Measurements from ENCODE around the gene SDC1. TPM values are rescaled to one million over a fixed set of nuclear protein-coding genes. Genes with fewer than 3 reads are reported as not detected.

The SDC1 gene
- total and polyA plus RNA-seq, 2 of the 8 experiments (the other 6 are each of a cell fraction or from before 2014, with no cell fraction given): 45.3 to 73.3 TPM

- Histone ChIP-seq H3K4me2 (ENCODE audit: insufficient read depth in 1 of 2, low read depth in 2 of 2, low read length in 2 of 2) (peak overlapping the region in 1 of 2 experiments; percentile 10; a peak in 1 of 4 replicates), H4K5ac (ENCODE audit: insufficient read length, low read depth, low read length) (no peak overlapping the region), H4K8ac (ENCODE audit: extremely low read depth, insufficient read depth, low read length) (no peak overlapping the region), H3K27me3 (replicated peaks in 1 of 4; ENCODE audit: control insufficient read depth in 3 of 4, extremely low read depth in 1 of 4, insufficient read depth in 3 of 4, low read length in 3 of 4) (no peaks in the 10 kb centered on the region; a peak in 1 of 7 replicates), H2BK5ac (ENCODE audit: low read depth, low read length) (peak overlapping the region; percentile 60), H3K4ac (replicated peaks; ENCODE audit: insufficient read length, low read depth, low read length) (peak overlapping the region; percentile 98), H3K9me3 (ENCODE audit: insufficient read depth in 2 of 2, low read depth in 1 of 2, low read length in 1 of 2) (no peaks in the 10 kb centered on the region), H3K18ac (ENCODE audit: extremely low read depth, low read length) (0 out of 2 replicates have a peak overlapping the region, but pooled peaks have one; percentile 26), H2BK12ac (ENCODE audit: low read depth, low read length) (peak overlapping the region; percentile 98; the same call in 1 of the 2 replicates), H2BK120ac (replicated peaks; ENCODE audit: low read depth, low read length) (peak overlapping the region; percentile 84), H3K23ac (ENCODE audit: insufficient read length) (no peak overlapping the region), H2AFZ (ENCODE audit: low read length) (no peak overlapping the region), H3K79me1 (ENCODE audit: low read depth, low read length) (peaks cover 6% of the 10 kb centered on the region; the same call in 1 of the 2 replicates), H2BK15ac (ENCODE audit: low read length) (peak overlapping the region; percentile 73), H3K56ac (replicated peaks; ENCODE audit: insufficient read length, low read depth, low read length) (peak overlapping the region; percentile 100), H4K20me1 (replicated peaks in 1 of 2; ENCODE audit: control insufficient read depth in 1 of 2, insufficient read depth in 2 of 2, low read length in 2 of 2) (peaks cover 0 to 15% of the 10 kb centered on the region in 2 experiments), H3K14ac (ENCODE audit: insufficient read length) (no peak overlapping the region), H3K79me2 (ENCODE audit: control insufficient read depth in 1 of 2, insufficient read depth in 2 of 2, low read length in 2 of 2) (no peaks in the 10 kb centered on the region; a peak in 1 of 4 replicates), H3K4me3 (ENCODE audit: extremely low read depth in 1 of 4, insufficient read depth in 2 of 4, low read depth in 3 of 4, low read length in 4 of 4) (no peak overlapping the region), H3K4me1 (replicated peaks in 1 of 4; ENCODE audit: control insufficient read depth in 3 of 4, insufficient read depth in 4 of 4, low read length in 3 of 4) (peaks cover 0 to 19% (median 10%) of the 10 kb centered on the region in 4 experiments; a peak in 5 of 7 replicates), H3K27ac (ENCODE audit: low read depth, low read length) (no peak overlapping the region), H2AK5ac (ENCODE audit: low read depth, low read length) (peak overlapping the region; percentile 99), H3K9ac (replicated peaks in 1 of 4; ENCODE audit: extremely low read depth in 1 of 4, low read depth in 3 of 4, low read length in 3 of 4) (peak overlapping the region in 1 of 4 experiments; percentile 34; a peak in 2 of 7 replicates), H3K36me3 (ENCODE audit: control insufficient read depth in 2 of 4, insufficient read depth in 4 of 4, low read length in 3 of 4) (no peaks in the 10 kb centered on the region; a peak in 1 of 8 replicates), H2BK20ac (ENCODE audit: low read length) (peak overlapping the region; percentile 68), H3K23me2 (ENCODE audit: low read depth, low read length) (peaks cover 17% of the 10 kb centered on the region), H4K91ac (replicated peaks; ENCODE audit: insufficient read length, low read length) (peak overlapping the region; percentile 97)
- CTCF ChIA-PET (ENCODE audit: partially characterized antibody): interaction anchor here (1.0 to 1.7 kb wide), 3 partner anchors 18 to 27 kb away, joined by 3 to 8 read pairs (median 3); no protein-coding TSS in a partner anchor
- WGBS, 2 experiments (ENCODE audit: extremely low coverage in 1 of 2, insufficient coverage in 1 of 2, insufficient read length in 1 of 2, insufficient replicate concordance in 2 of 2, low coverage in 1 of 2, low lambda C conversion rate in 2 of 2, missing lambda C conversion rate in 1 of 2): 93% methylated on average over 3 of the region's 3 CpGs; no CpG with 5 or more reads in 1 of the 2 experiments
- FAIRE-seq: peak; percentile 39
- POLR2A ChIA-PET (ENCODE audit: partially characterized antibody): no interaction called here
- no peak for DNase-seq (ENCODE audit: low read depth in 1 of 2, low spot score in 2 of 2)
- TF ChIP-seq ATF2 (IDR thresholded peaks at IDR 0.05; ENCODE audit: low read length) (no peak), EGR1 (IDR thresholded peaks at IDR 0.05; ENCODE audit: borderline replicate concordance, low read depth, low read length) (no peak), KDM4A (IDR thresholded peaks at IDR 0.05; ENCODE audit: low read depth, low read length, severe bottlenecking) (no peak), JUN (IDR thresholded peaks at IDR 0.05; ENCODE audit: low read depth, low read length) (no peak), GTF2F1 (IDR thresholded peaks at IDR 0.05; ENCODE audit: borderline replicate concordance, low read depth, low read length) (no peak), TEAD4 (IDR thresholded peaks at IDR 0.05; ENCODE audit: low read depth, low read length) (no peak), NANOG (IDR thresholded peaks at IDR 0.05; ENCODE audit: insufficient read depth, low read depth, low read length, poor library complexity, severe bottlenecking) (no peak), SUZ12 (IDR thresholded peaks at IDR 0.05; ENCODE audit: low read length) (no peak), FOSL1 (IDR thresholded peaks at IDR 0.05; ENCODE audit: insufficient read depth, low read depth, low read length) (no peak), TAF1 (IDR thresholded peaks at IDR 0.05; ENCODE audit: low read depth, low read length) (no peak)
These were observed 60.0 kb downstream of the SDC1 start for GRCh38 chr2:20164734-20165478.
